Renal cortical epithelial cell (primary cell): ENCODE results near the gene FAM151B. TPM values are rescaled to one million over a fixed set of nuclear protein-coding genes. Genes with fewer than 3 reads are reported as not detected.
"Not testable (repeated sequence)": the region's sequence is repeated elsewhere in the genome, so short reads cannot be mapped to it uniquely, and the experiment has no call there.

Source experiments
- DNase-seq: peaks from one replicate; pipeline ENCODE4 v3.0.0-alpha.2; 2011; ENCODE audit warnings: low read depth
- total RNA-seq: library from RNA; depleted of rRNA; stranded (reverse); fragments of >200 nt; gene quantifications from 2 replicates; pipeline ENCODE4 v1.2.3, GENCODE V29; 2014

The FAM151B gene
- total RNA-seq, result 0.69 and 7.1 TPM in 2 replicates

GRCh38 chr5:80487829-80488721 lies at the start of gene FAM151B:
Gene FAM151B (plus strand): TSS chr5:80488100. CDS start chr5:80488124, 24 bp downstream.
- DNase-seq, result peak; percentile 91

GRCh38 chr5:80438739-80439138 lies 49.2 kb upstream of the FAM151B start:
- no peak for DNase-seq

DNA sequence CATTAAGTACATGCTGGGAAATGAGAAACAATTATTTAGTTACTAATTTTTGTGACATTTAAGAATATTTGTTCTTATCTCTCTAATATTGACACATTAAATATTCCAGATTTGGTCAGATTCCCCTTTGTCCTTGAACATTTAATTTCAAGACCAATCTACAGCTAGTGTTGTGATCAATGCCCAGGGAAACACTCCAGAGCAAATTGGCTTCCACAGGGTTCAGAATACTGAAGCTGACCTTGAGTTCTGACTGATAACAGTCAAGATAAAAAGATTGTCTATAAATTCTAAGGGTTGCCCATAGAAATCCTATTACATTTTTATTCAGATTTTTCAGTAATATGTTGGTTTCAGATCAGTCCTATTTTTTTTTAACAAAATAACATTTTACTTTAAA lies 48.7 kb upstream of the FAM151B start:
- DNase-seq, result no peak

GRCh38 chr5:80442742-80443141 lies 45.2 kb upstream of the FAM151B start:
- DNase-seq, result no peak

GRCh38 chr5:80453366-80453765 lies 34.5 kb upstream of the FAM151B start:
- no peak for DNase-seq

DNA sequence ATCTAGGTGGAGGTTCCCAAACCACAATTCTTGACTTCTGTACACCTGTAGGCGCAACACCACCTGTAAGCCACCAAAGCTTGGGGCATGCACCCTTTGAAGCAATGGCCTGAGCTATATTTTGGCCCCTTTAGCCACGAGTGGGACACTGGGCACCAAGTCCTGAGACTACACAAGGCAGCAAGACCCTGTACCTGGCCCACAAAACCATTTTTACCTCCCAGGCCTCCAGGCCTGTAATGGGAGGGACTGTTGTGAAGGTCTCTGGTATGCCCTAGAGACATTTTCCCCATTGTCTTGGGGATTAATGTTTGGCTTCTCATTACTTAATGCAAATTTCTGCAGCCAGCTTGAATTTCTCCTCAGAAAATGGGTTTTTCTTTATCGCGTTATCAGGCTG lies 24.6 kb upstream of the FAM151B start:
- DNase-seq, result no peak

GRCh38 chr5:80466669-80467485 lies 21.0 kb upstream of the FAM151B start:
- peak; percentile 65 for DNase-seq

- DNase-seq, result no peak
These were observed 19.8 kb upstream of the FAM151B start for GRCh38 chr5:80468131-80468530.

- DNase-seq, result not testable (repeated sequence)
These were observed 17.3 kb upstream of the FAM151B start for GRCh38 chr5:80470631-80471030.

- no peak for DNase-seq
These were observed 13.0 kb upstream of the FAM151B start for GRCh38 chr5:80474929-80475328.

DNA sequence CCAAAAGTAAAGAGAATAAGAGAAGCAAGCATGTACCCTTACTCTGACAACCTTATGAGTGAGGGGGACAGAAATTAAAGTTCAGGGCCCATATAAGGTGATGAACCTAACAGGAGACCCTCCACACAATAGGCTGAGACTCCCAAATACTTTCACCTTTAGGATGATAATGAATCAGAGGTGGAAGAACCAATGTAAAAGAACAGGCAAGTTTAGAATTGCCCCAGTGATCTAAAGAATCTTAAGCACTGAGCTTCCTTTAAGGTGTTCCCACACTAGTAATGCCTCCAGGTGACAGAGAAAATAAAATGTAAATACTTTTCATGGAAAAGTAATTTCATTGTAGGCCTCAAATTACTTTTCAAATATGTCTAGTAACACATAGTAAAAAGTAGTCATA lies 8.2 kb upstream of the FAM151B start:
- DNase-seq, result no peak

GRCh38 chr5:80480354-80480753 lies 7.5 kb upstream of the FAM151B start:
- DNase-seq, result no peak

DNA sequence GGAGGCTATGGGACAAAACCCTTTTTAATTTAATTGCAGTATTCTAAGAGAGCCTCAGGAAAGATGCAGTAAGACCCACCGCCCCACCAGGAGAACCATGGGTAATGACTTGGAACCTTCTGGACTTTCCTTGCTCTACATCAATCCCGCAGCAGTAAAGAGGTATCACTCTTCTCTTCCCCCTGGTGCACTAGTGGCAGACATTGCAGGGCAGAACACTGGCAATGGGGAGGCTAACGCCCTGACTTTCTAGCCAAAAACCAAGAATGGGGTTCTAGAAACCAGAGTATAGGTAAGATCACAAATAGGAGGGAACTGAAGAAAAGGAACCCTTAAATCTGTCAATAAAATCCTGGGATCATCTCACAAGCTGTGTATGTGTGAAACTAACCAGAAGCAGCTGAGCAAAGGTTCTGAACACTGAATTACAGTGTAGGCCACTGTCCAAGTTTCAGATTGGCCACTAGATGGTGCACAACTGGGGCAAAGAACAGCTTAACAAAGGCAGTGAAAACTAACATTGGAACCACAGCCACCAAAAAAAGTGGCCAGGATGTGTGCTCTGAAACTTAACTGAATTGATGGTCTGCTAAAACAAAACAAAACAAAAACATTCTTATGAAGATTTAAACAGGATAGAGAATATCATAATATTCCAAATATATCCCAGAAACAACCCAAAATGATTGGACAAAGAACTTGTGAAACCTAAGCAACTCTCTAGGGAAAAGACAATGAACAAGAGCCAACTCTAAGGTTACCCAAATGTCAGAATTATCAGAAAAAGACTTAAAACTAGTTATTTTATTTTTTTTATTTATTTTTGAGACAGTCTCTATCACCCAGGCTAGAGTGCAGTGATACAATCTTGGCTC lies 6.6 kb upstream of the FAM151B start:
- DNase-seq, result peak; percentile 64

GRCh38 chr5:80482578-80482977 lies 5.3 kb upstream of the FAM151B start:
- DNase-seq, result no peak

DNA sequence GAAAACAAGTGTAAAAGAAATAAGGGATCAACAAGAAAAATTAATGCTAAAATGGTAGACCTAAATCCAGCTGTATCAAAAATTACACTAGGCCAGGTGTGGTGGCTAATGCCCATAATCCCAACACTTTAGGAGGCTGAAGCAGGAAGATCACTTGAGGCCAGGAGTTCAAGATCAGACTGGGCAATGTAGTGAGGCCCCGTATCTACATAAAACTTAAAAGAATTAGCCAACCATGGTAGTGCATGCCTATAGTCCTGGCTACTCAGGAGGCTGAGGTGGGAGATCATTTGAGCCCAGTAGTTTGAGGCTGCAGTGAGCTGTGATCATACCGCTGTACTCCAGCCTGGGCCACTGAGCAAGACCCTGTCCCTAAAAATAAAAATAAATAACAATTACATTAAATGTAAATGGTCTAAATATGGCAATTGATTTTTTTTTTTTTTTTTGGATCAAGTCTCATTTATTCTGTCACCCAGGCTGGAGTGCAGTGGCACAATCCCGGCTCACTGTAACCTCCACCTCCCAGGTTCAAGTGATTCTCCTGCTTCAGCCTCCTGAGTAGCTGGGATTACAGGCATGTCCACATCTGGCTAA lies 4.2 kb upstream of the FAM151B start:
- no peak for DNase-seq

DNA sequence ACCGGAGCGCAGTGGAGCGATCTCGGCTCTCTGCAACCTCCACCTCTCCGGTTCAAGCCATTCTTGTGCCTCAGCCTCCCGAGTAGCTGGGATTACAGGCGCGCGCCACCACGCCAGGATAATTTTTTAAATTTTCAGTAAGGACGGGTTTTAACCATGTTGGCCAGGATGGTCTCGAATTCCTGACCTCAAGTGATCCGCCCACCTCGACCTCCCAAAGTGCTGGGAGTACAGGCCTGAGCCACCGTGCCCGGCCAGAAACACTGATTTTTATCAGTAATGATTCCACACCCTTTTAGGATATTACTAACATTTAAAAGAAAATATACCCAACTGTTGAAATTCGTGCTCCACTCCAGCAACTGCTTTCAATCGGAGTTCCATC lies 464 bp upstream of the FAM151B start:
- no peak for DNase-seq

DNA sequence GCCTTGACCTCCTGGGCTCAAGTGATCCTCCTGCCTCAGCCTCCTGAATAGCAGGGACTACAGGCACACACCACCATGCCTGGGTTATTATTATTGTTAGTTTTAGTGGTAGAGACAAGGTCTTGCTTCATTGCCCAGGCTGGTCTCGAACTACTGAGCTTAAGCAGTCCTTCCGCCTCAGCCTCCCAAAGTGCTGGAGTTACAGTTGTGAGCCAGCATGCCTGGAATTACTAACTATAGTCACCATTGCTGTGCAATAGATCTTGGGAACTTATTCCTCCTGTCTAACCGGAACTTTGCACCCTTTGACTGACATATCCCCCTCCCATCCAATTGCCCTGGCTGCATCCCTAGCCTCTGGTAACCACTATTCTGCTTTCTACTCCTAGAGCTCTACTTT lies 3.4 kb downstream of the FAM151B start:
- no peak for DNase-seq

DNA sequence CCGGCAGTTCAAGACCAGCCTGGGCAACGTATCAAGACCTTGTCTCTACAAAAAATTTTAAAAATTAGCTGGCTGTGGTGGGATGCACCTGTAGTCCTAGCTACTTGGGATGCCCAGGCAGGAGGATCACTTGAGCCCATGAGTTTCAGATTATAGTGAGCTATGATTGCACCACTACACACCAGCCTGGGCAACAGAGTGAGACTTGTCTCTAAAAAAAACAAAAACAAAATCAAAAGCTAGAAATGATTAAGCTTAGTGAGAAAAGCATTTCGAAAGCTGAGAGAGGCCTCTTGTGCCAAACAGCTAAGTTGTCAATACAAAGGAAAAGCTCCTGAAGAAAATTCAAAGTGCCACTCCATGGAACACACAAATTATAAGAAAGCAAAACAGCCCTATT lies 4.8 kb downstream of the FAM151B start:
- DNase-seq, result peak; percentile 44

- DNase-seq, result not testable (repeated sequence)
These were observed 5.5 kb downstream of the FAM151B start for GRCh38 chr5:80493443-80493842.

DNA sequence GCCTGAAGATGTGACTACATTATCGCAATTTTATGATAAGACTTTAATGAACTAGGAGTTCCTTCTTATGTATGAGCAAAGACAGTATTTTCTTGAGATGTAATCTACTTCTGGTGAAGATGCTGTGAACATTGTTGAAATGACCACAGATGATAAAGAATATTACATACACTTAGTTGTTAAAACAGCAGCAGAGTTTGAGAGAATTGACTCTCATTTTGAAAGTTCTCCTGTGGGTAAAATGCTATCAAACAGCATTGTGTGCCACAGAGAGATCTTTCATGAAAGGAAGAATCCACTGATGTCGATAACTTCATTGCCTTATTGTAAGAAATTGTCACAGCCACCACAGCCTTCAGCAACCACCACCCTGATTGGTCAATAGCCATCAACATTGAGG lies 8.0 kb downstream of the FAM151B start:
- DNase-seq, result no peak

DNA sequence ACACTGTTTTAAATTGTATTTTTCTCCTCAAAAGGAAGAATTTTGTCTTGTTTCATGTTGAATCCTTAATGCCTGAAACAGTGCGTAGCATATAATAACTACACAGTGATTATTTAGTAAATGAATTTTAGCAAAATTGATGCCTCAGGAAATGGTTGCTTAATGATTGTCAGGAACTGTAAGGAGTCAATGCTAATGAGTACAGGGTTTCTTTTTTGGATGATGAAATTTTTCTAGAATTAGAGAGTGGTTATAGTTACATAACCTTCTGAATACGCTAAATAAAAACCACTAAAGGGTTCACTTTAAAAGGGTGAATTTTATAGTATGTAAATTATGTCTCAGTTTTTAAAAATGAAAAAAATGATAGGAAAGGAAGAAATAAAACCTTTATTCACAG lies 14.9 kb downstream of the FAM151B start:
- no peak for DNase-seq

GRCh38 chr5:80503641-80504040 lies 15.7 kb downstream of the FAM151B start:
- no peak for DNase-seq
